VCaP (cell line): ENCODE results near the gene CDC37L1.

Experiments used
- H3K27ac ChIP-seq: fragments of 450-650 bp; 2 replicates; pipeline ENCODE4 v1.5.1; 2017
- CTCF ChIP-seq: fragments of 450-650 bp; conservative IDR thresholded peaks from 2 replicates; pipeline ENCODE4 v1.5.1; 2017; ENCODE audit warnings: mild to moderate bottlenecking, moderate library complexity

Gene CDC37L1

GRCh38 chr9:4680173-4680525, 780 bp downstream of the CDC37L1 start:
- H3K27ac ChIP-seq: peak overlapping the region; percentile 99
- TF ChIP-seq CTCF: no peak

- peak overlapping the region; percentile 99 for H3K27ac ChIP-seq
- TF ChIP-seq CTCF: no peak
These were observed 1.4 kb downstream of the CDC37L1 start for GRCh38 chr9:4680750-4681149.

GRCh38 chr9:4684820-4685219, 5.5 kb downstream of the CDC37L1 start:
- TF ChIP-seq CTCF: no peak
- no peak overlapping the region for H3K27ac ChIP-seq

GRCh38 chr9:4686112-4686511, 6.7 kb downstream of the CDC37L1 start:
- no peak for TF ChIP-seq CTCF
- H3K27ac ChIP-seq: no peak overlapping the region

- TF ChIP-seq CTCF: no peak
- H3K27ac ChIP-seq: no peak overlapping the region
These were observed 7.2 kb downstream of the CDC37L1 start for GRCh38 chr9:4686584-4686983.

GRCh38 chr9:4689021-4689420, 9.7 kb downstream of the CDC37L1 start:
- TF ChIP-seq CTCF: no peak
- no peak overlapping the region for H3K27ac ChIP-seq

- no peak for TF ChIP-seq CTCF
- H3K27ac ChIP-seq: no peak overlapping the region
These were observed 10.3 kb downstream of the CDC37L1 start for GRCh38 chr9:4689687-4690104.

- TF ChIP-seq CTCF: no peak
- no peak overlapping the region for H3K27ac ChIP-seq
These were observed 10.8 kb downstream of the CDC37L1 start for GRCh38 chr9:4690144-4690543.
